Activated CD8-positive, alpha-beta memory T cell treated with anti-CD3 and anti-CD28 coated beads for 48 hours (primary cell): ENCODE measurements around the gene UBE2L6.

Experiments
- DNase-seq, 3 experiments: peaks; one replicate each; pipeline ENCODE4 v3.0.0-alpha.2; 2020; ENCODE audit warnings: low read depth in 2 of 3, low spot score in 2 of 3

UBE2L6 gene

DNA sequence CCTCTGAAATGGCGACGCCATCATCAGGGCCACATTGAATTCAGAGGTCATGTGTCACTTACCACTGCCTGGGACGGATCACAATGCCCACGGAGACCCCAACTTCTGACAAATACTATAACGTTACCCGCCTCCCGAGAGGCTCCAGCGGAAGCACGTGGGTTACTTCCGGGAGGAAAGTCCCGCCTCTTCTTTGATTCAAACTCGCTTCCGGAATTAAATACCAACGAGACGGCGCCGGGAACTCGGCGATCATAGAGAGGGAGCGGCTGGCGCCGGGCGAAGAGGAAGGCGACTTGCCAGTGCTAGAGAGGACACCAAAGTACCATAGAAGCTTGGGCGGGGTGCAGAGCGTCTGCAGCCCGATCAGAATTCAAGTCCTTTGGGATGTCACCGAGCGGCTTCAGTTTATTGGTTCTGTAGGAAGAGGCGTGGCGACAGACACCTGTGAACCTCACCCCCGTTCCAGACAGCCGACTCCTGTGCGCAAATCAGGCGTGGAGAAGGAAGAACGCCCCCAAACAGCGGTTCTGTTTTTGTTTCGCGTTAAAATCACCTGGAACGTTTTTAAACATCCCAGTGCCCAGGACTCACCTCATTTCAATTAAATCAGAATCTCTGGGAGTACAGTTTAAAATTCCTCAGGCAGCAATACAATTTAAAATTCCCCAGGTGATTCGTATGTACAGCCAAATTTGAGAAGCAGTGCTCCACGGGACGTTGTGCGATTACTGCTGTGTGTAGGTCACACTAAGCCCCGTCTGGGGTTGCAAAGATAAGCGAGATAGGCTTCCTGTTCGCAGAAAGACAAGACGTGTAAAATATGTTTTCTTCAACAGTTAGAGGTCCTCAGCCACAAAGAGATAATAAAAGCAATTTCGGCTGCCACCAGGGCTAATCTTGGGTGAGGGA, 36.6 kb downstream of the UBE2L6 start, which contains the start of gene TIMM10:
Gene TIMM10, minus strand, starts transcription at position 159 of the 912 bp plus-strand sequence. CDS start 565 bp downstream, outside the sequence.
- peak; percentile 64 to 86 (median 78) for DNase-seq

DNA sequence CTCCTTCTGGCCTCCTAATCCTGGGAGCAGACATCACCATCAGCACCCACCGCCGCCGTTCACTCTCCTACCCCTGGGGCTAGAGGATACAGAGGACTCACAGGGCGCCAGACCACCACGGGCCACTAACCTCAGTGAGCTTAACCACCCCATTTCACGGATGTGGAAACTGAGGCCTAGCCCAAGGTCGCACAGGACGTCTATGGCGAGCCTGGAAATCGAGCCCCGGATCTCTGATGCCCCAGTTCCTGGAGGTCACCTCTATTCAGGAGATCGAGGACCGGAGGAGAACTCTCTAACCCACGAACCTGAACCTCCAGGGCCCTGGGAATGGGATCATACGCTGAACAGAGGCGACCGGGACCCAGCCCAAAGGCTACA, 37.3 kb downstream of the UBE2L6 start:
- no peak for DNase-seq

GRCh38 chr11:57529012-57529411, 38.5 kb downstream of the UBE2L6 start:
- DNase-seq = no peak

GRCh38 chr11:57527056-57527631, 40.3 kb downstream of the UBE2L6 start:
- DNase-seq = peak in 2 of 3 experiments; percentile 48 to 52

GRCh38 chr11:57523419-57523818, 44.1 kb downstream of the UBE2L6 start:
- no peak for DNase-seq

GRCh38 chr11:57521116-57521515, 46.4 kb downstream of the UBE2L6 start:
- DNase-seq = no peak

- no peak for DNase-seq
These were observed 51.4 kb downstream of the UBE2L6 start for GRCh38 chr11:57516061-57516443.

- DNase-seq = peak; percentile 15 to 37 (median 27)
These were observed 52.0 kb downstream of the UBE2L6 start, which contains the start of gene SLC43A1 for GRCh38 chr11:57515332-57516060. Gene SLC43A1 (minus strand): TSS chr11:57515702. CDS start chr11:57514111, 1,591 bp downstream.

GRCh38 chr11:57514538-57515331, 52.7 kb downstream of the UBE2L6 start:
- DNase-seq = peak; percentile 15 to 49 (median 38)

- DNase-seq = peak in 1 of 3 experiments; percentile 31
These were observed 53.4 kb downstream of the UBE2L6 start for GRCh38 chr11:57513911-57514537.

- no peak for DNase-seq
These were observed 54.0 kb downstream of the UBE2L6 start for GRCh38 chr11:57513452-57513795.

GRCh38 chr11:57512646-57513451, 54.6 kb downstream of the UBE2L6 start:
- DNase-seq = no peak

- DNase-seq = no peak
These were observed 55.6 kb downstream of the UBE2L6 start for GRCh38 chr11:57511741-57512430.

- no peak for DNase-seq
These were observed 58.9 kb downstream of the UBE2L6 start for GRCh38 chr11:57508341-57509170.

DNA sequence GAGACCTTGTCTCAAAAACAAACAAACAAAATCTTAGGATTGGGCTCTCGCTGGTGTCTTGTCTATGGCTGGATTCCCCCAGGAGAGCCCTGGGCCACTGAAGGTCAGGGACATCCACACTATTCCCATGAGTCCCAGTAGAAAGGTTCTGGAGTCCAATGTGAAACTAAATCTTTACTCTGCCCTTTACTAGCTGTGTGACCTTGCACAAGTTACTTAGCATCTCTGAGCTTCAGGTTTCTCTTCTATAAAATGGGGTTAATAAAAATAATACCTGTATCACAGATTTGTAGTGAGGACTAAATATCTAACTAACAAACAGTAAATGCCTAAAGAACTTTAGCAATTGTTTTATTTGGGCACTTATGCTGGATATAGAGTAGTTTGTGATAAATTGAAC, 61.0 kb downstream of the UBE2L6 start:
- no peak for DNase-seq

GRCh38 chr11:57504511-57504910, 63.0 kb downstream of the UBE2L6 start:
- DNase-seq = no peak

GRCh38 chr11:57502870-57503269, 64.6 kb downstream of the UBE2L6 start:
- DNase-seq = no peak

- DNase-seq = no peak
These were observed 65.1 kb downstream of the UBE2L6 start for GRCh38 chr11:57502376-57502775.
